ENCODE results near the gene PRDM4. TPM values are rescaled to one million over a fixed set of nuclear protein-coding genes. Genes with fewer than 3 reads are reported as not detected.

Gene PRDM4
- total and polyA plus RNA-seq, 2 donors from 2014 or later, result 18.4 to 37.2 TPM

DNA sequence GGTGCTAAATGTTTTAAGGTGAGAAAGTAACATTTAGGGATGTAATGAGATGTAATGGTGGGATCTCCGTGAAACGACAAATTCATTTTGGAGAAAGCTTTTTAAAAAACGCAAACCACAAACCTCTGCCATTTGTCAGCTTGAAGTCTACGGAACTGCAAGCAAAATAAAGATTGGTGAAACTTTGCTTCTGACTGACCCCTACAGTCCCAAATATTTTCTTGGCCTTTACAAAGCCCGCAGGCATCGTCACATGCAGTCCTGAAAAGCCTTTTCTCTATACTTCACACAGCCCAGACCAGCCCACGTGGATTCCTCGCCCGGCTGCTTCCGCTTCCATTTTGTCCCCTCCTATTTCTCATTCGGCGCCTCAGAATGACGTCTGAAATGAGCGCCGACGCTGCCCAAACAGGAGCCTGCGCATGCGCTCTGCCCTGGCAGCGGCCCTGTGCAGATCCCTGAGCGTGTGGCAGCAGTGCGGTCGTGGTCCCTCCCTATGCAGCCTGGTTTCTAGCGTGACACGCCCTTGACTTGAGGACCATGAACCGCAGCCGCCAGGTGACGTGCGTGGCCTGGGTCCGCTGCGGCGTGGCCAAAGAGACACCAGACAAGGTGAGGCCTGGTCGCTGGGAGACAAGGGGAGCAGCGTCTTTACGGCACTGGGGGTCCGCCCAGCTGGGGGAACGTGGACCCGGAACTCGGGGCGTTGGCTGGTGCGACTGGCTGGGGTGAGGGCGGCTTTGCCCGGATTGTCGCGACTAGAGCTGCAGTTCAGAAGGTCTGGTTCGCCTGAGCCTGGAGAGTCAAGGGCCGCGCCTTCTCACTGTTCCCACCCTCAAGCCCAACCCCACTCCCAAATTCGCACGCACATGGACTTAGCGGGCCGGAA is 75.3 kb downstream of the PRDM4 start, which contains the start of gene PWP1:
PWP1 (plus strand) TSS at position 440 of the 889 bp plus-strand sequence; CDS start at position 541, 101 bp downstream.
- TF ChIP-seq, protein P1, sequence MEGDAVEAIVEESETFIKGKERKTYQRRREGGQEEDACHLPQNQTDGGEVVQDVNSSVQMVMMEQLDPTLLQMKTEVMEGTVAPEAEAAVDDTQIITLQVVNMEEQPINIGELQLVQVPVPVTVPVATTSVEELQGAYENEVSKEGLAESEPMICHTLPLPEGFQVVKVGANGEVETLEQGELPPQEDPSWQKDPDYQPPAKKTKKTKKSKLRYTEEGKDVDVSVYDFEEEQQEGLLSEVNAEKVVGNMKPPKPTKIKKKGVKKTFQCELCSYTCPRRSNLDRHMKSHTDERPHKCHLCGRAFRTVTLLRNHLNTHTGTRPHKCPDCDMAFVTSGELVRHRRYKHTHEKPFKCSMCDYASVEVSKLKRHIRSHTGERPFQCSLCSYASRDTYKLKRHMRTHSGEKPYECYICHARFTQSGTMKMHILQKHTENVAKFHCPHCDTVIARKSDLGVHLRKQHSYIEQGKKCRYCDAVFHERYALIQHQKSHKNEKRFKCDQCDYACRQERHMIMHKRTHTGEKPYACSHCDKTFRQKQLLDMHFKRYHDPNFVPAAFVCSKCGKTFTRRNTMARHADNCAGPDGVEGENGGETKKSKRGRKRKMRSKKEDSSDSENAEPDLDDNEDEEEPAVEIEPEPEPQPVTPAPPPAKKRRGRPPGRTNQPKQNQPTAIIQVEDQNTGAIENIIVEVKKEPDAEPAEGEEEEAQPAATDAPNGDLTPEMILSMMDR (IDR thresholded peaks at IDR 0.05; ENCODE audit: borderline replicate concordance, extremely low read depth, insufficient read depth), result peak; percentile 3
- peaks cover 0 to 11% (median 0%) of the 10 kb centered on the region in 3 donors for H3K4me1 ChIP-seq (ENCODE audit: control insufficient read depth in 2 of 3, insufficient read depth in 2 of 3, low read depth in 1 of 3, low read length in 3 of 3)
- no peaks in the 10 kb centered on the region for H3K27me3 ChIP-seq (ENCODE audit: control insufficient read depth, insufficient read depth, low read length)
- DNase-seq (peak; percentile 96 to 98 (median 97)), FAIRE-seq (no peak)
- peaks cover 2 to 14% (median 10%) of the 10 kb centered on the region in 3 donors for H3K36me3 ChIP-seq (ENCODE audit: control insufficient read depth in 2 of 3, insufficient read depth in 3 of 3, low read length in 3 of 3)
- H3K9me3 ChIP-seq (ENCODE audit: control insufficient read depth in 2 of 3, insufficient read depth in 1 of 3, low read length in 3 of 3), result no peaks in the 10 kb centered on the region
- H3K27ac ChIP-seq (ENCODE audit: low read depth in 2 of 2, low read length in 2 of 2), result peak within 1 kb of the TSS in 1 of 2 donors; percentile 87
- H3K9ac ChIP-seq (ENCODE audit: low read length in 3 of 3), result peak within 1 kb of the TSS; percentile 80 to 98 (median 86)
- intact Hi-C loops (cut with DNase I), result no loop called here
- peak within 1 kb of the TSS; percentile 86 to 96 (median 95) for H3K4me3 ChIP-seq (ENCODE audit: low read length in 3 of 3)

DNA sequence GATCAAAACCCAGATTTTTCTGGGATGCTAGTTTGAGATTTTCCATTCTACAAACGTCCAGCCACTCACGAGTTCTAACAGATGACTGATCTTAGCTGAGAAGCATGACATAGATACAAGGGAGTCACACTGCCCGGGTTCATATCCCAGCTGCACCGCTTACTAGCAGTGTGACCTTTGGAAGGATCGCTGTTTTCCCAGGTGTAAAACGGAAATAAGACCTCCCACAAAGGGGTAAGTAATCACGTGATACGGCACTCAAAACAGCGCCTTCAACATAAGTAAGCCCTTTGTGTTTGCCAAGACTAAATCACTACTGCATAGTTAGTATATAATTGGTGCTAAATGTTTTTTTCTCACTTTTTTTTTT is 76.0 kb downstream of the PRDM4 start:
- H3K4me1 ChIP-seq (ENCODE audit: control insufficient read depth in 2 of 3, insufficient read depth in 2 of 3, low read depth in 1 of 3, low read length in 3 of 3), result peaks cover 0 to 11% (median 0%) of the 10 kb centered on the region in 3 donors
- no peaks in the 10 kb centered on the region for H3K27me3 ChIP-seq (ENCODE audit: control insufficient read depth, insufficient read depth, low read length)
- TF ChIP-seq, protein P1 (IDR thresholded peaks at IDR 0.05; ENCODE audit: borderline replicate concordance, extremely low read depth, insufficient read depth), result no peak
- no peaks in the 10 kb centered on the region for H3K9me3 ChIP-seq (ENCODE audit: control insufficient read depth in 2 of 3, insufficient read depth in 1 of 3, low read length in 3 of 3)
- DNase-seq (peak in 3 of 5 donors; percentile 34 to 82 (median 70)), FAIRE-seq (no peak)
- peak overlapping the region; percentile 86 to 96 (median 95) for H3K4me3 ChIP-seq (ENCODE audit: low read length in 3 of 3)
- peak overlapping the region; percentile 77 to 86 (median 80) for H3K9ac ChIP-seq (ENCODE audit: low read length in 3 of 3)
- H3K27ac ChIP-seq (ENCODE audit: low read depth in 2 of 2, low read length in 2 of 2), result peak overlapping the region in 1 of 2 donors; percentile 87
- peaks cover 0 to 12% (median 6%) of the 10 kb centered on the region in 3 donors for H3K36me3 ChIP-seq (ENCODE audit: control insufficient read depth in 2 of 3, insufficient read depth in 3 of 3, low read length in 3 of 3)
- intact Hi-C loops (cut with DNase I), result no loop called here

DNA sequence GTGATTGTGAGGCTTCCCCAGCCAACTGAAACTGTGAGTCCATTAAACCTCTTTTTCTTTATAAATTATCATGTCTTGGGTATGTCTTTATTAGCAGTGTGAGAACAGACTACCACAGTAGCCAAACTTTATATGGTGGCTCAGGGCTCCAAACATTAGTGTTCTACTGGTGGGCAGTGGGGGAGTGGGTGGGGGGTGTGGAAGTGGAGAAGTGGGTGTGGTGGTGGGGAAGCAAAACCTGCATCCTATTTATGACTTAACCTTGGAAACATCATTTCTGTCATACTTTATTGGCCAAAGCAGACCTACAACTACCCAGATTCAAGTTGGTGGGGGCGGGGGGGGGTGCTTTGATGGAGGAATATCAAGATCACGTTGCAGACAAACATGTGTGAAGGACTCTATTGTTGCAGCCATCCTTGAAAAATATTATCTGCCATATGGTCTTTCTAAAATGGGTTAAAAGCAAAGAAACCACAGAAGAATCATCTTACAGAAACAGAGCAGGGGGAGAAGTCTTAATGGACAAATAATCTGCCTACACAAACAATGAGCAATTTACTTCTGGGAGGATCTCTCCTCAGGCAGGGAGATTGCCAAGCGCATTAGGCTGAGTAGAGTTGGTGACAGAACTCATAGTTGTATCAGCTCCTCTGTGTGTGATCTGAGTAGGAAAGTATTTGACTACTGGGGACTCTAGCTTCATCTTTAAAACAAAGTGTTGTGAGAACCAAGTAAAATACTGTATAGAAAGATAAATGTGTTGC is 76.7 kb downstream of the PRDM4 start:
- no peak overlapping the region for H3K9ac ChIP-seq (ENCODE audit: low read length in 3 of 3)
- TF ChIP-seq, protein P1 (IDR thresholded peaks at IDR 0.05; ENCODE audit: borderline replicate concordance, extremely low read depth, insufficient read depth), result no peak
- H3K4me1 ChIP-seq (ENCODE audit: control insufficient read depth in 2 of 3, insufficient read depth in 2 of 3, low read depth in 1 of 3, low read length in 3 of 3), result peaks cover 0 to 11% (median 0%) of the 10 kb centered on the region in 3 donors
- DNase-seq (no peak), FAIRE-seq (no peak)
- H3K36me3 ChIP-seq (ENCODE audit: control insufficient read depth in 2 of 3, insufficient read depth in 3 of 3, low read length in 3 of 3), result peaks cover 0 to 8% (median 0%) of the 10 kb centered on the region in 3 donors
- no peaks in the 10 kb centered on the region for H3K9me3 ChIP-seq (ENCODE audit: control insufficient read depth in 2 of 3, insufficient read depth in 1 of 3, low read length in 3 of 3)
- no peak overlapping the region for H3K27ac ChIP-seq (ENCODE audit: low read depth in 2 of 2, low read length in 2 of 2)
- no peaks in the 10 kb centered on the region for H3K27me3 ChIP-seq (ENCODE audit: control insufficient read depth, insufficient read depth, low read length)
- intact Hi-C loops (cut with DNase I), result no loop called here
- H3K4me3 ChIP-seq (ENCODE audit: low read length in 3 of 3), result peak overlapping the region in 2 of 3 donors; percentile 86 to 95

Other genes with a start within 250 kb of the PRDM4 start
- gene PWP1, start 75.3 kb downstream of the PRDM4 start, total RNA-seq, result 28.8 TPM
- gene PWP1, start 75.3 kb downstream of the PRDM4 start, polyA plus RNA-seq (ENCODE audit: insufficient read depth, low read depth, low replicate concordance), result 27.4 TPM
- gene ASCL4, start 13.6 kb upstream of the PRDM4 start, total RNA-seq, result not detected
- not detected for gene ASCL4, start 13.6 kb upstream of the PRDM4 start, polyA plus RNA-seq (ENCODE audit: insufficient read depth, low read depth, low replicate concordance)